ENCODE data around the gene DSE.
A peak's percentile ranks its signal among the peaks of the same experiment; 100 is the strongest.

DSE gene

GRCh38 chr6:116363759-116364158, 7.0 kb upstream of the DSE start:
- no peak for DNase-seq

- no peak for DNase-seq
These were observed 6.4 kb upstream of the DSE start for GRCh38 chr6:116364321-116364720.

GRCh38 chr6:116365743-116366142, 5.0 kb upstream of the DSE start:
- no peak for DNase-seq

- DNase-seq, result no peak
These were observed 3.9 kb upstream of the DSE start for GRCh38 chr6:116366740-116367275.

GRCh38 chr6:116369540-116369939, 1.2 kb upstream of the DSE start:
- DNase-seq, result no peak

GRCh38 chr6:116369964-116370759, 585 bp upstream of the DSE start:
- no peak for DNase-seq

- peak; percentile 23 for DNase-seq
These were observed 572 bp downstream of the DSE start for GRCh38 chr6:116371120-116371917.

- DNase-seq, result no peak
These were observed 1.1 kb downstream of the DSE start for GRCh38 chr6:116371918-116372209.

- DNase-seq, result no peak
These were observed 2.6 kb downstream of the DSE start for GRCh38 chr6:116373300-116373699.

GRCh38 chr6:116373940-116374339, 3.2 kb downstream of the DSE start:
- no peak for DNase-seq

GRCh38 chr6:116374586-116374985, 3.8 kb downstream of the DSE start:
- no peak for DNase-seq

- DNase-seq, result no peak
These were observed 4.5 kb downstream of the DSE start for GRCh38 chr6:116375262-116375661.

- no peak for DNase-seq
These were observed 5.4 kb downstream of the DSE start for GRCh38 chr6:116376149-116376548.

- no peak for DNase-seq
These were observed 9.0 kb downstream of the DSE start for GRCh38 chr6:116379764-116380163.

GRCh38 chr6:116380346-116380745, 9.6 kb downstream of the DSE start:
- DNase-seq, result no peak

- DNase-seq, result no peak
These were observed 10.3 kb downstream of the DSE start for GRCh38 chr6:116381000-116381399.

GRCh38 chr6:116382587-116382986, 11.8 kb downstream of the DSE start:
- DNase-seq, result no peak

- no peak for DNase-seq
These were observed 14.1 kb downstream of the DSE start for GRCh38 chr6:116384727-116385458.

- DNase-seq, result no peak
These were observed 14.7 kb downstream of the DSE start for GRCh38 chr6:116385459-116385802.

- no peak for DNase-seq
These were observed 15.2 kb downstream of the DSE start for GRCh38 chr6:116385921-116386320.

- DNase-seq, result no peak
These were observed 16.0 kb downstream of the DSE start for GRCh38 chr6:116386581-116387299.

GRCh38 chr6:116387374-116387773, 16.6 kb downstream of the DSE start:
- DNase-seq, result no peak

- DNase-seq, result no peak
These were observed 18.2 kb downstream of the DSE start for GRCh38 chr6:116388924-116389323.
